ENCODE results near the gene FAM8A1.
"Not testable (repeated sequence)": the region's sequence is repeated elsewhere in the genome, so short reads cannot be mapped to it uniquely, and the experiment has no call there.

Gene FAM8A1

DNA sequence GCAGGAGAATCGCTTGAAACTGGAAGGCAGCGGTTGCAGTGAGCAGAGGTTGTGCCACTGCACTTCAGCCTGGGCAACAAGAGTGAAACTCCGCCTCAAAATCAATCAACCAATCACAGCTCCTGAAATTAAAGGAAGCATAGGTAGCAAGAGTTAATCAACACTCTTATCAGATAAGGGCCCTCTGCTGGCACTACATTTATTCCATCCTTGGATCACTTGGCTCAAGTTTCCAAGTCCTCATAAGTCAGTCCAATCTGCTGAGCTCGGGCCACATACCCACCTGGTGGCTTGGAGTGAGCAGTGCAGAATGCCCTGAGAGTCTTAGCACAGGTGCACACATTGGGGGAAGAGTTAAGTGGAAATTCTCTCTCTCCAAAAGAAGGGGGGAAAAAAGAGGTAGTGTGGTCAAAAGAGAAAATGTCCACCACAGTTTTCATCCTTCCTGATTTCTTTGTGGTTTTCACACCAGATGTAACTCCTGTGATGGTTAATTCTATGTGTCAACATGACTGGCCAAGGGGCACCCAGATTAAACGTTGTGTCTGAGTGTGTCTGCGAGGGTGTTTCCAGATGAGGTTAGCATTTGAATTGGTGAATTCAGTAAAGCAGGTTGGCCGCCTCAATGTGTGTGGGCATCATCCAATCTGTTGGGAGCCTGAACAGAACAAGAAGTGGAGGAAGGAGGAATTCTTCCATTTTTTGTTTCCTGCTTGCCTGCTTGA lies 14.2 kb upstream of the FAM8A1 start:
- peak in 1 of 2 experiments; percentile 79 for DNase-seq (ENCODE audit: low read depth in 1 of 2, low spot score in 1 of 2)
- in situ Hi-C loops (cut with HindIII; ENCODE audit: low pct_unique_long_range_greater_than_20kb, low sequenced_read_pairs) = no loop called here
- no peak for TF ChIP-seq JUND (IDR thresholded peaks at IDR 0.05; ENCODE audit: low read depth)

DNA sequence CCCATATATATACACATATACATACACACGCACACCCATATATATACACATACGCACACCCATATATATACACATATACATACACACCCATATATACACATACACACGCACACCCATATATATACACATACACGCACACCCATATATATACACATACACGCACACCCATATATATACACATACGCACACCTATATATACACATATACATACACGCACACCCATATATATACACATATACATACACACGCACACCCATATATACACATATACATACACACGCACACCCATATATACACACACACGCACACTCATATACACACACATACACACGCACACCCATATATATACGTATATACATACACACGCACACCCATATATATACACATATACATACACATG lies 13.5 kb upstream of the FAM8A1 start:
- in situ Hi-C loops (cut with HindIII; ENCODE audit: low pct_unique_long_range_greater_than_20kb, low sequenced_read_pairs); DNase-seq (ENCODE audit: low read depth in 1 of 2, low spot score in 1 of 2): not testable (repeated sequence)

DNA sequence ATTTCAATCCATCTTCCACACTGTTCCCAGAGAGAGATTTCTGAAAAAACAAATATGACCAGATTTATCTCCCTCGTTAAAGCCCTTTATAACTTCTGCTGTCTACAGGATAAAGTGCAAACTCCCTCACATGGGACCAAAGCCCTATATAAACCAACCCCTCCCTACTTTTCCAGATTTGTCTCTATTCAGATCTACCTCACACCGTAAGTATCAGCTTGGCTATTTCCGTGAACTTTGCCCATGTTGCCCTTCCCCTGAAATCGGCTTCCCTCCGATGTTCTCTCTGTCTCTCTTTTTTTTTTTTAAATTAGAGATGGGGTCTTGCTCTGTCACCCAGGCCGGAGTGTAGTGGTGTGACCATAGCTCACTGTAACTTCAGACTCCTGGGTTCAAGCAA lies 12.1 kb upstream of the FAM8A1 start:
- DNase-seq (ENCODE audit: low read depth in 1 of 2, low spot score in 1 of 2) = no peak
- TF ChIP-seq JUND (IDR thresholded peaks at IDR 0.05; ENCODE audit: low read depth) = no peak
- in situ Hi-C loops (cut with HindIII; ENCODE audit: low pct_unique_long_range_greater_than_20kb, low sequenced_read_pairs) = no loop called here

DNA sequence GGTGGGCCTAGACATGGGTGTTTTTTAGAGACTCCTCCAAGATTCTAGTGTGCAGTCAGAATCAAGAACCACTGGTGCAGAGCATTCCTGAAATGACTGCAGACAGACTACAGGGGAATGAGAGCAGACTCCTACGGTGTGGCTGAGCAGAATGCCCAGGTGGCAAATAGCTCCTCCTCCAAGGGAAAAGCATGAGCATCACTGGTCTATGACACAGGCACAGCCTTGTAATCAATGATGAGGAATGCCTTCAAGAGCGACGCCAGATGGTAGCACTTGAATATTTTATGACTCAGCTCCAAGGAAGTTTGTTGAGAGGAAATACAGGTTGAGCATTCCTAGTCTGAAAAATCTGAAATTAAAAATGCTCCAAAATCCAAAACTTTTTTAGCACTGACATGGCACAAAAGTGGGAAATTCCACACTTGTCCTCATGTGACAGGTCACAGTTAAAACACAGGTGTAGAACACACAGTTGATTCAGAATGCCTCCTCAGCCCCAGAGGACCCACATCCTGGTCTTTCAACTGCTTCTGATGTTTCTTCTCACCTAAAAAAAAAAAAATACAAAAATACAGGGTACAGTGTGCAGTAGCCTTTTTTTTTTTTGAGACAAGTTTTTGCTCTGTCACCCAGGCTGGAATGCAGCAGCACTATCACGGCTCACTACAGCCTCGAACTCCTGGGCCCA lies 10.6 kb upstream of the FAM8A1 start:
- in situ Hi-C loops (cut with HindIII; ENCODE audit: low pct_unique_long_range_greater_than_20kb, low sequenced_read_pairs) = no loop called here
- no peak for TF ChIP-seq JUND (IDR thresholded peaks at IDR 0.05; ENCODE audit: low read depth)
- DNase-seq (ENCODE audit: low read depth in 1 of 2, low spot score in 1 of 2) = peak in 1 of 2 experiments; percentile 92

DNA sequence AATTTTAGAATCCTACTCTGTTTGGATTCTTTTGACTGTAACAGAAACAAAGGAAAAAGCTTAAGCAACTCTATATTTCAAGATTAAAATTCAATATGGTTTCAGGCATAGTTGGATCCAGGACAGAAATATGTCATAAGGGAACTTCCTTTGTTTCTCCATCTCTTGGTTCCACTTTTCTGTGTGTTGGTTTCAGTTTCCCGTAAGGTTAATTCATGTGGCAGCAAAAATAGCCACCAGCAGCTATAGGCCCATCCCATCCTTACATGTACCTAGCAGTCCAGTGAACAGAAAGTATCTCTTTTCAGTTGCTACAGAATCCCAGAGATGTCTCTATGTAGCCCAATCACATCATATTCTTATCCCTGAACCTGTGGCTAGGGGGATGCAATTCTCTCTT lies 8.8 kb upstream of the FAM8A1 start:
- in situ Hi-C loops (cut with HindIII; ENCODE audit: low pct_unique_long_range_greater_than_20kb, low sequenced_read_pairs) = no loop called here
- no peak for DNase-seq (ENCODE audit: low read depth in 1 of 2, low spot score in 1 of 2)
- no peak for TF ChIP-seq JUND (IDR thresholded peaks at IDR 0.05; ENCODE audit: low read depth)

DNA sequence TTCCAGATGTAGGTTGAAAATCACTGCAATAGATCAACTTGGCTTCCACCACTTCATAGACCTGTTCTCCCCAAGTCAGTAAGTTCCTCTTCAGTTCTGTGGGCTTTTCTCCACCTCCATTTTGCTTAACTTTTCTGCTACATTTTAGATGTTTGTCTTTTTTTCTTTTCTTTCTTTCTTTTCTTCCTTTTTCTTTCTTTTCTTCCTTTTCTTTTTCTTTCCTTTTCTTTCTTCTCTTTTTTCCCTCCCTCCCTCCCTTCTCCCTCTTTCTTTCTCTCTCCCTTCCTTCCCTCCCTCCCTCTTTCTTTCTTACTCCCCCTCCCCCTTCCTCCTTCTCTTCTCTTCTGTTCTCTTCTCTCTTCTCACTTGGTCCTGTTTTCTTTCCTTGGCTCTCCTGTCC lies 6.9 kb upstream of the FAM8A1 start:
- in situ Hi-C loops (cut with HindIII; ENCODE audit: low pct_unique_long_range_greater_than_20kb, low sequenced_read_pairs) = no loop called here
- no peak for DNase-seq (ENCODE audit: low read depth in 1 of 2, low spot score in 1 of 2)

DNA sequence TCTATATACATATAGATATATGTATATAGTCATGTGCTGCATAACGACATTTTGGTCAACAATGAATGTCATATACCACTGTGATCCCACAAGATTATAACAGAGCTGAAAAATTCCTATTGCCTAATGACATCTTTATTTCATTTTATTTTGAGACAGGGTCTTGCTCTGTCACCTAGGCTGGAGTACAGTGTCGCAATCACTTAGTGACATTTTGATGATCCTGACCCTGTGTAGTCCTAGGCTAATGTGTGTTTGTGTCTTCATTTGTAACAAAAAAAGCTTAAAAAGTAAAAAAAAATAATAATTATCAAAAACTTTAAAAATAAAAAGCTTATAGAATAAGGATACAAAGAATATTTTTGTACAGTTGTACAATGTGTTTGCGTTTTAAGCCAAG lies 4.0 kb upstream of the FAM8A1 start:
- no peak for DNase-seq (ENCODE audit: low read depth in 1 of 2, low spot score in 1 of 2)
- no peak for TF ChIP-seq JUND (IDR thresholded peaks at IDR 0.05; ENCODE audit: low read depth)
- in situ Hi-C loops (cut with HindIII; ENCODE audit: low pct_unique_long_range_greater_than_20kb, low sequenced_read_pairs) = no loop called here

More for the DNA sequence above, 6.9 kb upstream of the FAM8A1 start:
- no peak for TF ChIP-seq JUND (IDR thresholded peaks at IDR 0.05; ENCODE audit: low read depth)

DNA sequence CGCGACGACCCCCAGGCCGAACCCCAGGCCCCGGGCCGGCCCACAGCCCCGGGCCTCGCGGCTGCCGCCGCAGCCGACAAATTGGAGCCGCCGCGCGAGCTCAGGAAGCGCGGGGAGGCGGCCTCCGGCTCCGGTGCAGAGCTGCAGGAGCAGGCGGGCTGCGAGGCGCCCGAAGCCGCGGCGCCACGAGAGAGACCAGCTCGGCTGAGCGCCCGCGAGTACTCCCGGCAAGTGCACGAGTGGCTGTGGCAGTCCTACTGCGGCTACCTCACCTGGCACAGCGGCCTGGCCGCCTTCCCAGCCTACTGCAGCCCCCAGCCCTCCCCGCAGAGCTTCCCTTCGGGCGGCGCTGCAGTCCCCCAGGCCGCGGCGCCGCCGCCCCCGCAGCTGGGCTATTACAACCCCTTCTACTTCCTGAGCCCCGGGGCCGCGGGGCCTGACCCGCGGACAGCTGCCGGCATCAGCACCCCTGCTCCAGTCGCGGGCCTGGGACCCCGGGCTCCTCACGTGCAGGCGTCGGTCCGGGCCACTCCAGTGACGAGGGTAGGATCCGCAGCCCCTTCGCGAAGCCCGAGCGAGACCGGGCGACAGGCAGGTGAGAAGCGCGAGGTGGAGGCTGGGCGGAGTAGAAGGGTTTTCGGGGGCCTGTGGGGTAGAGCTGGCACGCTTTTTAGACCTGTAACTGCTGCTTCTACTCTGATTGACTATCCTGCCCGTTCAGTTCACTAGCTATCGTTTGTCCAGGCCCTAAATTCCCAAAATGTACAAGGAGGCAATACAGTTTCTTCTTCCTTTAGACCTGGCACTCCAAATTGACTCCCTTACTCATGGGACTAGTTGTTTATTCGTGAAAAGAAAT lies 654 bp downstream of the FAM8A1 start:
- peak in 1 of 2 experiments; percentile 39 for DNase-seq (ENCODE audit: low read depth in 1 of 2, low spot score in 1 of 2)
- TF ChIP-seq JUND (IDR thresholded peaks at IDR 0.05; ENCODE audit: low read depth) = no peak
- in situ Hi-C loops (cut with HindIII; ENCODE audit: low pct_unique_long_range_greater_than_20kb, low sequenced_read_pairs) = no loop called here

DNA sequence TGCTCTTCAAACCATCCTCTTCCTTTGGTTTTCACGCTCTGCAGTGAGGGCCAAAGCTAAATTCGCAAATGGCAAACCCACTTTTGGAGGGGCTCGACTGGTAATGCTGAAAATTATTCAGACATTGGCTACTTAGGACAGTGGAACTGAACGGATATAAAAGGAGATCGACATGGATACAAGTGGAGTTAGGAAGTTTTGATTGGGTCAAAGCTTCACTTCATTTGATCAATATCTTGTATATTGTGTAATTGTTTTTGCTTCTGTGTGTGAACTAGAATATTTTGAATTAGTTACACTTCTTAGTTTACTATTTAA lies 1.2 kb downstream of the FAM8A1 start:
- no peak for TF ChIP-seq JUND (IDR thresholded peaks at IDR 0.05; ENCODE audit: low read depth)
- no peak for DNase-seq (ENCODE audit: low read depth in 1 of 2, low spot score in 1 of 2)
- in situ Hi-C loops (cut with HindIII; ENCODE audit: low pct_unique_long_range_greater_than_20kb, low sequenced_read_pairs) = no loop called here

DNA sequence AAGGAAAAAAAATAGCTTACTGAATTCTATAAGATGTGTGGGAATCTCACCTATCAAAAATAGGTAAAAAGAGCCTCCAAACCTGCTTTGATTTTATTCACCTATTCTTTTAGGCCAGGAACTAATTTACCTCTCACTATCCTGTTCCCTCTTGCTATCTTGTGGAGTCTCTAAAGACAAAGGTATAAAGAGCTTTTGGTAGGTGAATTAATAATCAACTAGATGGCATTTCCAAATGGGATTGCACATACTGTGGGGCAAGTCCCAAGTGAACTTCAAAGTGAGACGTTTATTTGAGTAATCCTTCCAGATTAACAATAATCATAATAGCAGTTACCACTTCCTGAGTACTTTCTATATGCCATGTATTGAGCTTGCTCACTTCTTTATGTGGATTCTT lies 2.8 kb downstream of the FAM8A1 start:
- DNase-seq (ENCODE audit: low read depth in 1 of 2, low spot score in 1 of 2) = no peak
- no peak for TF ChIP-seq JUND (IDR thresholded peaks at IDR 0.05; ENCODE audit: low read depth)
- in situ Hi-C loops (cut with HindIII; ENCODE audit: low pct_unique_long_range_greater_than_20kb, low sequenced_read_pairs) = no loop called here

DNA sequence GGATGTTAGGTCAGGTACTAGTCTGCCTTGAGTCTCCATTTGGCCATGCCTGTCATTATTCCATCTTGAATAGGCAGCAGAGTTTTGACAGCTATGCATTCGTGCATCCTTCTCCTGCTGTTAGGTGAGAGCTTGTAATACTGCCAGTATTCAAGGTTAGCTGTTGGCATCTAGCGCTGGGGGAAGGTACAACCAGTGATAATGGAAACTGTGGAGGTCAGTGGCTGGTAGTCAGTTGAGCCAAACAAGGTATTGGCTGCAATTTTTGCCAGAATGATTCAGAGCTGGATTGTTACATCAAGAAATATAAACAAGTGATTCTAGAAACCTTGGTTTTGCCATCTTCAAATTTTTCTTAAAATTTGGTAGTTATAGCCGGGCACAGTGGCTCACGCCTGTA lies 6.5 kb downstream of the FAM8A1 start:
- no peak for TF ChIP-seq JUND (IDR thresholded peaks at IDR 0.05; ENCODE audit: low read depth)
- DNase-seq (ENCODE audit: low read depth in 1 of 2, low spot score in 1 of 2) = no peak
- in situ Hi-C loops (cut with HindIII; ENCODE audit: low pct_unique_long_range_greater_than_20kb, low sequenced_read_pairs) = no loop called here

DNA sequence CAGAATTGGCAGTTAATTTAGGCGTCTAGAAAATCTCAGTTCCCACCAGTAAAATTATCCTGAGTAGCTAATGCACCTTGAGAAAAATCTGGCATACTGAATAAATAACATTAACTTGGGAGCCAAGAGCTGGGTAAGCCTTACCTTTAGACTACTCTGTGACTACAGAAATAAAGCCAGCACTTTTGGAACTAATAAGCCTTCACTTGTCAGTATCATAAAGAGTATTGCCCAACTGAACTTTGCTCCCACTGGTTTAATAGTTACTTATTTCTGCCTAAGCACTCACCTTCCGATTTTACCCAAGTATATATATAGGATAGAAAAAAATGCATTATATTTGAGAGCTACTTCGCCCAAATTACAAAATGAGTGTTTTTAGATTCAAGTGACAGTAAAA lies 10.7 kb downstream of the FAM8A1 start:
- no peak for DNase-seq (ENCODE audit: low read depth in 1 of 2, low spot score in 1 of 2)
- no peak for TF ChIP-seq JUND (IDR thresholded peaks at IDR 0.05; ENCODE audit: low read depth)

DNA sequence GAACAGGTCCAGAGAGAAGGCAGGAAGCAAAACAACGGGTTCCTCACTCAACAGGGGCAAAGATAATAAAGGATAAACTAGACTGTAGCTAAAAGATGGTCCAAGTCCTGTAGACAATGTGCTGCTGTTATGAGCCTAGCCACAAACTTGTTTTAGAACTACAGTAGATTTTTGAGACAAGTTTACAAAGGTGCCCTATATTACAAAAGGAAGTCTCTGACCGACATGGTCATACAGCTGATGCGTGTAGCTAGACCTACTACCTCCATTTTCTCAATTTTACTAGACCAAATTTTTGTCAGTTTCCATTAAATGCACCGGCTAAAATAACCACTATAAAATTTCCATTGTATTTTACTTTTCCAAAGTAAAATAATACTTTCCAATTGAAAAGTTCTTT lies 11.9 kb downstream of the FAM8A1 start:
- no peak for DNase-seq (ENCODE audit: low read depth in 1 of 2, low spot score in 1 of 2)
- no peak for TF ChIP-seq JUND (IDR thresholded peaks at IDR 0.05; ENCODE audit: low read depth)
- in situ Hi-C loops (cut with HindIII; ENCODE audit: low pct_unique_long_range_greater_than_20kb, low sequenced_read_pairs) = no loop called here

More for the DNA sequence above, 10.7 kb downstream of the FAM8A1 start:
- in situ Hi-C loops (cut with HindIII; ENCODE audit: low pct_unique_long_range_greater_than_20kb, low sequenced_read_pairs) = no loop called here
